WERI-Rb-1 (cell line): ENCODE data around the gene CEP192.
"Not testable (repeated sequence)": the region's sequence is repeated elsewhere in the genome, so short reads cannot be mapped to it uniquely, and the experiment has no call there.

Source experiments
- DNase-seq: peaks from one replicate; pipeline ENCODE4 v3.0.0-alpha.2; 2020
- H3K27ac ChIP-seq: fragments of 250-450 bp; sonication (Bioruptor Pico); 2 replicates; pipeline ENCODE4 v1.5.1; 2020; ENCODE audit warnings: mild to moderate bottlenecking, moderate library complexity
- H3K27me3 ChIP-seq: fragments of 250-450 bp; sonication (Bioruptor Pico); 2 replicates; pipeline ENCODE4 v1.5.1; 2021; ENCODE audit warnings: mild to moderate bottlenecking, low read depth, moderate library complexity; ENCODE audit not compliant: insufficient read depth, severe bottlenecking
- H3K36me3 ChIP-seq: fragments of 250-450 bp; sonication (Bioruptor Pico); 2 replicates; pipeline ENCODE4 v1.5.1; 2020; ENCODE audit warnings: mild to moderate bottlenecking, moderate library complexity
- H3K4me3 ChIP-seq: 2 replicates; pipeline ENCODE4 v1.5.1; 2011; ENCODE audit warnings: low read depth, mild to moderate bottlenecking, control low read depth, low read length
- H3K9me3 ChIP-seq: fragments of 250-450 bp; sonication (Bioruptor Pico); 2 replicates; pipeline ENCODE4 v1.5.1; 2021; ENCODE audit warnings: mild to moderate bottlenecking, moderate library complexity; ENCODE audit not compliant: severe bottlenecking
- TF ChIP-seq, protein P1 (sequence below): IDR thresholded peaks from 2 replicates; pipeline ENCODE4 v1.5.1; 2011; ENCODE audit warnings: low read depth, mild to moderate bottlenecking, control low read depth, inconsistent platforms, low read length

The CEP192 gene

DNA sequence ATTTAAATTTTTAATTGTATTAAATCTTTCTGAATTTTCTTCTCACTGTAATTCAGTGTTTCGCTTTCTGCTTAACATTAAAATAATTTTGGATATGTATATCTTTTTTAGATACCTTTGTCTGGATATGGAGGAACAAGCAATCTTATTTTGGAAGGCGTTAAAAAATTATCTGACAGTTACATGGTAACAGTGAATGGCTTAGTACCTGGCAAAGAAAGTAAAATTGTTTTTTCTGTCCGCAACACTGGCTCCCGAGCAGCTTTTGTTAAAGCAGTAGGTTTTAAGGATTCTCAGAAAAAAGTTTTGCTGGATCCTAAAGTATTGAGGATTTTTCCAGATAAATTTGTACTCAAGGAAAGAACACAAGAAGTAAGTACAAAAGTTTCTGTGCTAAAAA lies 95.7 kb downstream of the CEP192 start:
- no peaks in the 10 kb centered on the region for H3K27me3 ChIP-seq
- H3K36me3 ChIP-seq, result peaks cover 47% of the 10 kb centered on the region
- H3K9me3 ChIP-seq, result peaks cover 3% of the 10 kb centered on the region
- TF ChIP-seq, protein P1, sequence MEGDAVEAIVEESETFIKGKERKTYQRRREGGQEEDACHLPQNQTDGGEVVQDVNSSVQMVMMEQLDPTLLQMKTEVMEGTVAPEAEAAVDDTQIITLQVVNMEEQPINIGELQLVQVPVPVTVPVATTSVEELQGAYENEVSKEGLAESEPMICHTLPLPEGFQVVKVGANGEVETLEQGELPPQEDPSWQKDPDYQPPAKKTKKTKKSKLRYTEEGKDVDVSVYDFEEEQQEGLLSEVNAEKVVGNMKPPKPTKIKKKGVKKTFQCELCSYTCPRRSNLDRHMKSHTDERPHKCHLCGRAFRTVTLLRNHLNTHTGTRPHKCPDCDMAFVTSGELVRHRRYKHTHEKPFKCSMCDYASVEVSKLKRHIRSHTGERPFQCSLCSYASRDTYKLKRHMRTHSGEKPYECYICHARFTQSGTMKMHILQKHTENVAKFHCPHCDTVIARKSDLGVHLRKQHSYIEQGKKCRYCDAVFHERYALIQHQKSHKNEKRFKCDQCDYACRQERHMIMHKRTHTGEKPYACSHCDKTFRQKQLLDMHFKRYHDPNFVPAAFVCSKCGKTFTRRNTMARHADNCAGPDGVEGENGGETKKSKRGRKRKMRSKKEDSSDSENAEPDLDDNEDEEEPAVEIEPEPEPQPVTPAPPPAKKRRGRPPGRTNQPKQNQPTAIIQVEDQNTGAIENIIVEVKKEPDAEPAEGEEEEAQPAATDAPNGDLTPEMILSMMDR, result no peak
- no peak for DNase-seq
- no peak overlapping the region for H3K27ac ChIP-seq
- H3K4me3 ChIP-seq, result no peak overlapping the region

DNA sequence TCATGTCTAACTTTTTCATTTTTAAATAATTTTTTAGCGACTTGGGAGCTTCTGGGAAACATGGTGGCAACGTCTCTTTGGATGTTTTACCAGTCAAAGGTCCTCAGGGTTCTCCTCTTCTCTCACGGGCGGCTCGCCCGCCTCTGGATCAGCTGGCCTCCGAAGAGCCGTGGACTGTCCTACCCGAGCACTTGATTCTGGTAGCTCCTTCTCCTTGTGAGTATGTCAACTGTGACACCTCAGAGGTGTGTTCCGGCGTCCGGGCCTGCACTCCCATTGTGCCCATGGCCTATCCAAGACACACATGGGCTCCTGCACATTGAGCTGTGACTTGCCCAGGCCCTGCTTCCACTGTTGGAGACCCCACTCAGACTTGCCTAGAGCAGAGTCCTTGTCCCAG lies 104.3 kb downstream of the CEP192 start:
- Histone ChIP-seq H3K4me3 (no peak overlapping the region), H3K27me3 (no peaks in the 10 kb centered on the region), H3K36me3 (peaks cover 65% of the 10 kb centered on the region), H3K9me3 (no peaks in the 10 kb centered on the region), H3K27ac (no peak overlapping the region)
- DNase-seq, result no peak
- TF ChIP-seq, protein P1, result no peak

- H3K36me3 ChIP-seq, result peaks cover 65% of the 10 kb centered on the region
- no peaks in the 10 kb centered on the region for H3K9me3 ChIP-seq
- no peak overlapping the region for H3K4me3 ChIP-seq
- H3K27me3 ChIP-seq, result no peaks in the 10 kb centered on the region
- H3K27ac ChIP-seq, result no peak overlapping the region
- TF ChIP-seq, protein P1, result no peak
- no peak for DNase-seq
Observed at GRCh38 chr18:13096232-13096631, 105.1 kb downstream of the CEP192 start.

DNA sequence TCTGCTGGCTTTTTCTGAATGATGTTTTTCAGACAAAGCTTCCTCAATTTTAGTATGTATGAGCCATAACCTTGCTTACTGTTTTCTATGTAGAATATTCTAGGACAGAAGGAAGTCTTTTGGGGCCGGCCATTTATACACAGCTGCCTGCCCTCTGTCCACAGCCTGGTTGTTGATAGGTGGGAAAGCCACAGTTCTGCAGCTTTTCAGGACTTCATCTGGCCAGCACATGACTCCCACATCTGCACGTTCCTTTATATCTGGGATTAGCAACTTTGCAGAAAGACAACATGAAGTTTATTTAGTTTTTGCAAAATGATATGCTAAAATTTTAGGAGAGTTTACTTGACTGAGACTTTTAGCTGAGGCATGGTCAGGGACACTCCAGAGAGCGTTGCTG lies 105.6 kb downstream of the CEP192 start:
- peaks cover 70% of the 10 kb centered on the region for H3K36me3 ChIP-seq

DNA sequence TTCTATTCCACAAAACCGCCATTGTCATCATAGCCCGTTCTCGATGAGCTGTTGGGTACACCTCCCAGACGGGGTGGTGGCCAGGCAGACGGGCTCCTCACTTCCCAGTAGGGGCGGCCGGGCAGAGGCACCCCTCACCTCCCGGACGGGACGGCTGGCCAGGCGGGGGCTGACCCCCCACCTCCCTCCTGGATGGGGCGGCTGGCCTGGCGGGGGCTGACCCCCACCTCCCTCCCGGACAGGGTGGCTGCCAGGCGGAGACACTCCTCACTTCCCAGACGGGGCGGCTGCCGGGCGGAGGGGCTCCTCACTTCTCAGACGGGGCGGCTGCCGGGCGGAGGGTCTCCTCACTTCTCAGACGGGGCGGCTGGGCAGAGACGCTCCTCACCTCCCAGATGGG lies 106.9 kb downstream of the CEP192 start:
- H3K27ac ChIP-seq, H3K27me3 ChIP-seq, DNase-seq, H3K4me3 ChIP-seq, H3K9me3 ChIP-seq: not testable (repeated sequence)
- peaks cover 72% of the 10 kb centered on the region for H3K36me3 ChIP-seq

More for the DNA sequence above, 105.6 kb downstream of the CEP192 start:
- no peak overlapping the region for H3K27ac ChIP-seq
- no peaks in the 10 kb centered on the region for H3K9me3 ChIP-seq
- no peaks in the 10 kb centered on the region for H3K27me3 ChIP-seq
- TF ChIP-seq, protein P1, result no peak
- no peak for DNase-seq
- no peak overlapping the region for H3K4me3 ChIP-seq

DNA sequence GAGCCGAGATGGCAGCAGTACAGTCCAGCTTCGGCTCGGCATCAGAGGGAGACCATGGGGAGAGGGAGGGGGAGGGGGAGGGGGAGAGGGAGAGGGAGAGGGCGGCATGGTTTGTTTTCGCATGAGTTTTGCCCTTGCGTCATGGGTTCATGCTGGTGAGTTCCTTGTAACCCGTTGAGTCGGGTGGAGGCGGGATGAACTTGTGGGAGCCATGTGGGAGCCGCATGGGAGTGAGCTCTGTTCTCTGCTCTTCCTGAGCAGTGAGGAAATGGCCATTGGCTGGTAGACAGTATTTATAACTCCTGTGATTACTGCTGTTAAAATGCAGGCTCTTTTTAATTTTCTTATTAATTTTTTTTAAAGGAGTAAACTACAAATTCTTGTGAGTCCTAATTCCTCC lies 108.0 kb downstream of the CEP192 start:
- Histone ChIP-seq H3K27me3 (no peaks in the 10 kb centered on the region), H3K4me3 (no peak overlapping the region), H3K9me3 (no peaks in the 10 kb centered on the region), H3K36me3 (peaks cover 75% of the 10 kb centered on the region), H3K27ac (no peak overlapping the region)
- TF ChIP-seq, protein P1, result no peak
- DNase-seq, result no peak
